GM13976 (cell line): ENCODE data around the gene KIAA0513.

Experiments
- DNase-seq: peaks from one replicate; pipeline ENCODE4 v3.0.0; 2012; ENCODE audit warnings: low spot score
- in situ Hi-C: fragments of 300-500 bp; cut with MboI; formaldehyde crosslinking; loops from one replicate; pipeline ENCODE4 v1.12.0; 2022; ENCODE audit warnings: low sequenced_read_pairs, mixed read lengths, inconsistent platforms; ENCODE audit not compliant: unreplicated experiment
- TF ChIP-seq, protein P1 (sequence below): IDR thresholded peaks from 2 replicates; pipeline ENCODE4 v1.5.1; 2012; ENCODE audit warnings: borderline replicate concordance, mild to moderate bottlenecking; ENCODE audit not compliant: insufficient read depth; ENCODE audit errors: extremely low read depth, missing control alignments, control extremely low read depth

The KIAA0513 gene

DNA sequence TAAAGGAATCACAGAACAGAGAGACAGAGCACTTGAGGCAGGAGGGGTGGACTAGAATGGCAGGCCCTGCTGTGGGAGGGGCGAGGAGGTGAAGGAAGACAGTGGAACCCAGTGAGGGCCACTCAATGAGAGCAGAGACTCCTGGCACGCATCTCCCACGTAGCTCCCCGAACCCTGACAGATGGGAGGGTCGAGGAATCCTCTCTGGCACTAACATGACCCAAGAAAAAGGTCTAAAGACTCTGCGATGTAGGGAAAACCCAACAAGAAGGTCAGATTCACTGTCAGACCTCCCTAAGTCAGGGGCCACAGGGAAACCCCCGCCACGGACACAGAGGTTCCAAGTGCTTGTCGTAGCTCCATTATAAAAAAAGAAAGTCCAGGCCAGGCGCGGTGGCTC, 31.2 kb upstream of the KIAA0513 start:
- DNase-seq = no peak
- TF ChIP-seq, protein P1, sequence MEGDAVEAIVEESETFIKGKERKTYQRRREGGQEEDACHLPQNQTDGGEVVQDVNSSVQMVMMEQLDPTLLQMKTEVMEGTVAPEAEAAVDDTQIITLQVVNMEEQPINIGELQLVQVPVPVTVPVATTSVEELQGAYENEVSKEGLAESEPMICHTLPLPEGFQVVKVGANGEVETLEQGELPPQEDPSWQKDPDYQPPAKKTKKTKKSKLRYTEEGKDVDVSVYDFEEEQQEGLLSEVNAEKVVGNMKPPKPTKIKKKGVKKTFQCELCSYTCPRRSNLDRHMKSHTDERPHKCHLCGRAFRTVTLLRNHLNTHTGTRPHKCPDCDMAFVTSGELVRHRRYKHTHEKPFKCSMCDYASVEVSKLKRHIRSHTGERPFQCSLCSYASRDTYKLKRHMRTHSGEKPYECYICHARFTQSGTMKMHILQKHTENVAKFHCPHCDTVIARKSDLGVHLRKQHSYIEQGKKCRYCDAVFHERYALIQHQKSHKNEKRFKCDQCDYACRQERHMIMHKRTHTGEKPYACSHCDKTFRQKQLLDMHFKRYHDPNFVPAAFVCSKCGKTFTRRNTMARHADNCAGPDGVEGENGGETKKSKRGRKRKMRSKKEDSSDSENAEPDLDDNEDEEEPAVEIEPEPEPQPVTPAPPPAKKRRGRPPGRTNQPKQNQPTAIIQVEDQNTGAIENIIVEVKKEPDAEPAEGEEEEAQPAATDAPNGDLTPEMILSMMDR = no peak
- in situ Hi-C loops = no loop called here

DNA sequence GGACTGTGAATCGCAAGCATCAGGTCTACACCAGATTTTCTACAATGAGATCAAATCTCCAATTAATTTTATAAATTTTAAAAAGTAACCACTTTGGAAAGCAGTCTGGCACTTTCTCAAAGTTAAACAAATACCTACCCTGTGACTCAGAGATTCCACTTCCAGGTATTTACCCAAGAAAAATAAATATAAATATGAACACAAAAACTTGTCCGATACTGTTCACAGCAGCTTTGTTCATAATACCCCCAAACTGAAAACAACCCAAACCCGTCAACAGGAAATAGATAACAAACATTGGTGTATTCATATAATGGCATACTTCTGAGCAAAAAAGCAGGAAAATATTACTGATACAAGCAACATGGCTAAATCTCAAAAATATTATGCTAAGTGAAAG, 28.4 kb upstream of the KIAA0513 start:
- in situ Hi-C loops = no loop called here
- no peak for DNase-seq
- TF ChIP-seq, protein P1 = no peak

DNA sequence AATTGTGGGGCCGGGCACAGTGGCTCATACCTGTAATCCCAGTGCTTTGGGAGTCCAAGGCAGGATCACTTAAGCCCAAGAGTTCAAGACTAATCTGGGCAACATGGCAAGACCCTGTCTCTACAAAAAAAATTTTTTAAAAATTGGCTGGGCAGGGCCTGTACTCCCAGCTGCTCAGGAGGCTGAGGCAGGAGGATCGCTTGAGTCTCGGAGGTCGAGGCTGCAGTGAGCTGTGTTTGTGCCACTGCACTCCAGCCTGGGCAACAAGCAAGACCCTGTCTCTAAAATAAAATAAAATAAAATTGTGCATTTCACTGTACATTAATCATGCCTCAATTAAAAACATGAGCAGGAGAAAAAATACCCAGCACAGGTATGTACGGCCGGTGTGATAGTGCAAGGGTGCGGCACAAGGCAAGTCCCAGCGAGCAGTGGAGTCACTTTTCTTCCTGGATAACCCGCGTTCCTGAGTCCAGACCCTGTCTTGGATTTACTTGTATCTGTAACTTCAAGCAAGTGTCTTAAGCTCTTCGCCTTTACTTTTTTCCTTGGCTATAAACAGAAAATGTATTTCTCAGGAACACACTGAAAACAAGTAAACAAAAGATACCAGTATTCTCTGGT, 27.6 kb upstream of the KIAA0513 start:
- TF ChIP-seq, protein P1 = no peak
- in situ Hi-C loops = no loop called here
- no peak for DNase-seq

DNA sequence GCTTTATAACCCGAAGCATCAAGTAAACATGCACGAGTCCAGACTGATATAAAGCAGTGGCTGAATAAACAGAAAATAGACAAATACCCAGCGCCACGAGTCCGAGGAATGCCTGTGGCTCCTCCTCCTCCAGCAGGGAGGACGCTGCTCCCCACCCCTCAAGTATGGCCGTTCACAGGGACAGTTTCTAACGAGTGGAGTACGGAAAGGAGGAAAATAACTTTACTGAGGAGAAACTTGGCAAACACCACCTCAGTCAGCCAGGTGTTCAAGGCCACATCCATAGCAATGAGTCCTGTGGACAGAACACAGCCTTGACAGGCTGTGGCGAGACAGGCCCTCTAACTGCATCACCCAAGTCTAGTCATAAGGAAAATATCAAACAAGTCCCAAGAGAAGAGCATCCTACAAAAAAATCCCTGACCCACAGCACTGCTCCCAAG, 25.5 kb upstream of the KIAA0513 start:
- DNase-seq = no peak
- in situ Hi-C loops = no loop called here
- TF ChIP-seq, protein P1 = no peak

DNA sequence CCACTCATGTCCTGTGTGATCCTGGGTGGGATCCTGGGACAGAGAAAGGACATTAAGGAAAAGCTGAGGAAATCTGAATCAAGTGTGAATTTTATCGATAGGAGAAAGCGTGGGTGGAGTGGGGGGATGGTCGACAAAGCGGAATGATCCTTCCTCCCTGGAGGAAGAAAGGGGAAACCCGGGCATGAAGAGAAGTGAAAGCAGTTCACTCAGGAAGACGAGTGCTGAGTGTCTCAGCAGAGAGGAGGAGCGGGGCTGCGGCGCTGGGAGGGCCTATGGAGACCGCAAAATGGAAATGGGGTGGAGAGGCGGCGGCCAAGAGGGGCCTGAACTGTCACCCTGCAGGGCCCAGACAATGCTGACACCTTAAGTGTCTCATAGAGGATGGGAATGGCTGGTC, 25.0 kb upstream of the KIAA0513 start:
- TF ChIP-seq, protein P1 = no peak
- DNase-seq = no peak
- in situ Hi-C loops = no loop called here

DNA sequence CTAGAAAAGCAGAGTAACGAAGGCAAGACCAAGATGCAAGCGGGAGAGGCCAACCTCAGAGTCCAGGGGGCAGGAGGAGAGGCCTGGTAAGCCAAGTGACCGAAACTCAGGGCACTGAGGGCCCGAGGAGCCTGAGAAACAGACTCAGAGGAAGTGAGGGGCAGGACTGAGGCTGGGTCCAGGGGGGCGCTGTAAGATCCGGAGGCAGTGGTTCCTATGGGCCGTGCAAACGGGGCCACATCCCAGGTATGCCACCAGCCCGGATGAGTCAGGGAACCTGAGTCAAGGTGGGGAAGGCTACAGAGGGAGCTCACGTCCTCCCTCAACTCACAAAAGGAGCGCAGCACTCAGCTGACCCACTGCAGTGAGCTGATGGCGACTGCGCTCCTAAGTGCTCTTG, 24.5 kb upstream of the KIAA0513 start:
- DNase-seq = no peak
- in situ Hi-C loops = no loop called here
- TF ChIP-seq, protein P1 = no peak

DNA sequence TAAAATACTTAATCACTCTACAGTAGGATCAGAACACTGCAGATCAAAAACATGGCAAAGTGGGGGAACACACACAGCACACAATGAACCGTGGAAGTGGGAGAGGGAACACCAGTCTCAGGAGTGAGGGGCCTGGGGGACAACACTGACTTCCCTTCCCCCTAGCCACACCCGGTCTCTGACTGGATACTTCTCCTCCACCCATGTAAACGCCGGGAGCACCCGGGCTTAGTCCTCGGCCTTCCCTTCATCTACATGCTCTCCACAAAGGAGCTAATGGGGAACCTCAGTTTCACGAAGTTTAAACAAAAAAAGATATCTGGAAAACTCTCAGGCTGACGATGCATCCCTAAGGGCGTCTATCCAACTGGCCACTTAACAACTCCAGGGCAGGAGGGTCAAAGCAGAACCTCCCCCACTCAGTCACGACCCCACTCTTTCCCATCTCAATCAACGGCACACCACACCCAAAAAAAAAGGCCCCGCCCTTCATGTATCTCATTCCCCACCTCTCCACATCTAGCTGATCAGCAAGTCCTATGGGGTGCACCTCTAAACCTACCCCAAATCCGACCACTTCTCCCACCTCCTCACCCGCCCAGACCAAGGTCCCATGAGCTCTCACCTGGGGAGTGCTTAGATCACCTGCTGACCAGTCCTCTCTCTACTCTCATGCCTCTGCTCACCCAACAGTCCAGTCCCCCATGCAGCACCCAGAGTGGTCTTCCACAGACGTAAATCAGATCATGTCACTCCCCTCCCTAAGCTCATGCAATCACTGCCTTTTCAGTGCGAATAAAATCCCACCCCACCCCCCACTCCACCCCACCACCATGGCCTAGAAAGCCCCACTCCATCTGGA, 23.6 kb upstream of the KIAA0513 start:
- no peak for DNase-seq
- in situ Hi-C loops = no loop called here
- TF ChIP-seq, protein P1 = no peak
